ENCODE measurements around the gene TNFSF10.

DNA sequence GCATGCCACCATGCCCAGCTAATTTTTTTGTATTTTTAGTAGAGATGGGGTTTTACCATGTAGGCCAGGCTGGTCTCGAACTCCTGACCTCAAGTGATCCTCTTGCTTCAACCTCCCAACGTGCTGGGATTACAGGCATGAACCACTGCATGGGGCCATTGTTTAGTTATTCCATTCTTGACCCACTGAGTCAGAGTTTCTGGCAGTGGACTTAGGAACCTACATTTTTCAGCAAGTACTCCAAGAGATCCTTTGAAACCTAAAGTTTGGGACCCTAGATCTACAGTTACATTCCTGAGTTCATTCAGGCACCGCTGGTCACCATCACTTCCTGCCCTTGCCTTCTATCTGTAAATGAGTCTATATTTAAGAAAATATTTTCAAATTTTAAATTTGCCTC, 1.4 kb upstream of the TNFSF10 start:
- TF ChIP-seq, protein P1, sequence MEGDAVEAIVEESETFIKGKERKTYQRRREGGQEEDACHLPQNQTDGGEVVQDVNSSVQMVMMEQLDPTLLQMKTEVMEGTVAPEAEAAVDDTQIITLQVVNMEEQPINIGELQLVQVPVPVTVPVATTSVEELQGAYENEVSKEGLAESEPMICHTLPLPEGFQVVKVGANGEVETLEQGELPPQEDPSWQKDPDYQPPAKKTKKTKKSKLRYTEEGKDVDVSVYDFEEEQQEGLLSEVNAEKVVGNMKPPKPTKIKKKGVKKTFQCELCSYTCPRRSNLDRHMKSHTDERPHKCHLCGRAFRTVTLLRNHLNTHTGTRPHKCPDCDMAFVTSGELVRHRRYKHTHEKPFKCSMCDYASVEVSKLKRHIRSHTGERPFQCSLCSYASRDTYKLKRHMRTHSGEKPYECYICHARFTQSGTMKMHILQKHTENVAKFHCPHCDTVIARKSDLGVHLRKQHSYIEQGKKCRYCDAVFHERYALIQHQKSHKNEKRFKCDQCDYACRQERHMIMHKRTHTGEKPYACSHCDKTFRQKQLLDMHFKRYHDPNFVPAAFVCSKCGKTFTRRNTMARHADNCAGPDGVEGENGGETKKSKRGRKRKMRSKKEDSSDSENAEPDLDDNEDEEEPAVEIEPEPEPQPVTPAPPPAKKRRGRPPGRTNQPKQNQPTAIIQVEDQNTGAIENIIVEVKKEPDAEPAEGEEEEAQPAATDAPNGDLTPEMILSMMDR (IDR thresholded peaks at IDR 0.05 in 2 of 3, conservative IDR thresholded peaks at IDR 0.05 in 1 of 3; ENCODE audit: control insufficient read depth in 2 of 3, extremely low read depth in 1 of 3, insufficient read depth in 1 of 3, low read depth in 3 of 3, low read length in 3 of 3) = no peak
- TF ChIP-seq, protein P2, sequence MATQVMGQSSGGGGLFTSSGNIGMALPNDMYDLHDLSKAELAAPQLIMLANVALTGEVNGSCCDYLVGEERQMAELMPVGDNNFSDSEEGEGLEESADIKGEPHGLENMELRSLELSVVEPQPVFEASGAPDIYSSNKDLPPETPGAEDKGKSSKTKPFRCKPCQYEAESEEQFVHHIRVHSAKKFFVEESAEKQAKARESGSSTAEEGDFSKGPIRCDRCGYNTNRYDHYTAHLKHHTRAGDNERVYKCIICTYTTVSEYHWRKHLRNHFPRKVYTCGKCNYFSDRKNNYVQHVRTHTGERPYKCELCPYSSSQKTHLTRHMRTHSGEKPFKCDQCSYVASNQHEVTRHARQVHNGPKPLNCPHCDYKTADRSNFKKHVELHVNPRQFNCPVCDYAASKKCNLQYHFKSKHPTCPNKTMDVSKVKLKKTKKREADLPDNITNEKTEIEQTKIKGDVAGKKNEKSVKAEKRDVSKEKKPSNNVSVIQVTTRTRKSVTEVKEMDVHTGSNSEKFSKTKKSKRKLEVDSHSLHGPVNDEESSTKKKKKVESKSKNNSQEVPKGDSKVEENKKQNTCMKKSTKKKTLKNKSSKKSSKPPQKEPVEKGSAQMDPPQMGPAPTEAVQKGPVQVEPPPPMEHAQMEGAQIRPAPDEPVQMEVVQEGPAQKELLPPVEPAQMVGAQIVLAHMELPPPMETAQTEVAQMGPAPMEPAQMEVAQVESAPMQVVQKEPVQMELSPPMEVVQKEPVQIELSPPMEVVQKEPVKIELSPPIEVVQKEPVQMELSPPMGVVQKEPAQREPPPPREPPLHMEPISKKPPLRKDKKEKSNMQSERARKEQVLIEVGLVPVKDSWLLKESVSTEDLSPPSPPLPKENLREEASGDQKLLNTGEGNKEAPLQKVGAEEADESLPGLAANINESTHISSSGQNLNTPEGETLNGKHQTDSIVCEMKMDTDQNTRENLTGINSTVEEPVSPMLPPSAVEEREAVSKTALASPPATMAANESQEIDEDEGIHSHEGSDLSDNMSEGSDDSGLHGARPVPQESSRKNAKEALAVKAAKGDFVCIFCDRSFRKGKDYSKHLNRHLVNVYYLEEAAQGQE (IDR thresholded peaks at IDR 0.05; ENCODE audit: low read depth, low read length) = no peak
- TF ChIP-seq FOXM1 (IDR thresholded peaks at IDR 0.05; ENCODE audit: low read depth, low read length) (no peak), ESRRA (IDR thresholded peaks at IDR 0.05; ENCODE audit: low read length) (no peak), POLR2A (IDR thresholded peaks at IDR 0.05; ENCODE audit: low read depth, low read length) (no peak), BRCA1 (IDR thresholded peaks at IDR 0.05; ENCODE audit: low read depth, low read length) (no peak), CEBPB (IDR thresholded peaks at IDR 0.05; ENCODE audit: borderline replicate concordance in 1 of 2, low read depth in 2 of 2, low read length in 2 of 2) (no peak), EGR1 (IDR thresholded peaks at IDR 0.05; ENCODE audit: borderline replicate concordance in 1 of 2, low read depth in 2 of 2, low read length in 2 of 2) (no peak), MYC (IDR thresholded peaks at IDR 0.05; ENCODE audit: insufficient read depth, insufficient read length, insufficient replicate concordance, low read length, severe bottlenecking) (no peak), EP300 (IDR thresholded peaks at IDR 0.05; ENCODE audit: borderline replicate concordance in 1 of 2, control insufficient read depth in 1 of 2, low read depth in 2 of 2, low read length in 2 of 2) (no peak)
- TF ChIP-seq, protein P3, sequence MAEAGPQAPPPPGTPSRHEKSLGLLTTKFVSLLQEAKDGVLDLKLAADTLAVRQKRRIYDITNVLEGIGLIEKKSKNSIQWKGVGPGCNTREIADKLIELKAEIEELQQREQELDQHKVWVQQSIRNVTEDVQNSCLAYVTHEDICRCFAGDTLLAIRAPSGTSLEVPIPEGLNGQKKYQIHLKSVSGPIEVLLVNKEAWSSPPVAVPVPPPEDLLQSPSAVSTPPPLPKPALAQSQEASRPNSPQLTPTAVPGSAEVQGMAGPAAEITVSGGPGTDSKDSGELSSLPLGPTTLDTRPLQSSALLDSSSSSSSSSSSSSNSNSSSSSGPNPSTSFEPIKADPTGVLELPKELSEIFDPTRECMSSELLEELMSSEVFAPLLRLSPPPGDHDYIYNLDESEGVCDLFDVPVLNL (IDR thresholded peaks at IDR 0.05; ENCODE audit: low read depth, low read length) = no peak

Measured in GM12878 (cell line).